ENCODE data around the gene LSAMP. TPM values are rescaled to one million over a fixed set of nuclear protein-coding genes. Genes with fewer than 3 reads are reported as not detected.

LSAMP gene
- total and polyA plus RNA-seq, 2 of the 4 experiments (the other 2 are of a cell fraction): 7.9 to 8.0 TPM

DNA sequence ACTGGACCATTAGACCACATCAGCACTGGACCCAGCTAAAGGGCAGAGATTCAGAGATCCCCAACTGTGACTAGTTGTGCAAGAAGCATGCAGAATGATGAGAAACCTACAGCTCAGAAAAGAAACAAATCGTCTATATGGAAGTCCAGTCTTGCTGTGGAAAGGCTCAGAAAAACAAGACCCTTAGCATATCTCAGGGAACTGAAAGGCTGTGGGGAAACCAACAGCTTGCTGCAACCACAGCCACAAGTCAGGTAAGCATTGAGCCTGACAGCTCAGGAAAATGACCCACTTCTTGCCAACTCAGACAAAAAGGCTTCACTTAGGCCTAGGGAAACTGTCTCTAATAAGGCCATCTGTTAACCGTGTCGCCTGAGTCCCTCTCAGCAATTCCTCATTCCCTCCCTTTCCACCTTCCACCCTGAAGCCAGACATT, 145.6 kb downstream of the LSAMP start:
- TF ChIP-seq POLR2A (IDR thresholded peaks at IDR 0.05; ENCODE audit: low read depth, low read length): no peak
- Histone ChIP-seq H3K9me3 (ENCODE audit: control insufficient read depth, insufficient read depth, low read length) (no peaks in the 10 kb centered on the region), H3K18ac (ENCODE audit: low read depth, low read length) (no peak overlapping the region), H3K14ac (replicated peaks; ENCODE audit: low read depth, low read length) (no peak overlapping the region), H2BK20ac (ENCODE audit: low read depth, low read length) (no peak overlapping the region), H2AFZ (replicated peaks; ENCODE audit: low read length, poor library complexity) (no peak overlapping the region), H3K27ac (ENCODE audit: insufficient read depth, low read length) (no peak overlapping the region), H3K23ac (ENCODE audit: low read depth, low read length) (no peak overlapping the region), H3K4ac (ENCODE audit: low read depth, low read length) (no peak overlapping the region), H3K4me2 (ENCODE audit: low read depth, low read length) (no peak overlapping the region), H4K20me1 (ENCODE audit: insufficient read depth, low read length) (no peaks in the 10 kb centered on the region), H3K27me3 (ENCODE audit: control insufficient read depth, insufficient read depth, low read length) (no peaks in the 10 kb centered on the region), H3K36me3 (ENCODE audit: control insufficient read depth, insufficient read depth, low read length) (no peaks in the 10 kb centered on the region), H3K4me3 (ENCODE audit: insufficient read depth, low read depth, low read length) (no peak overlapping the region), H2BK120ac (ENCODE audit: low read depth, low read length) (no peak overlapping the region), H4K91ac (ENCODE audit: insufficient read depth, low read depth, low read length) (no peak overlapping the region), H2AK9ac (replicated peaks; ENCODE audit: low read depth, low read length, poor library complexity) (no peak overlapping the region), H4K8ac (ENCODE audit: low read depth in 2 of 2, low read length in 2 of 2) (no peak overlapping the region), H3K9me1 (ENCODE audit: insufficient read depth, low read length) (no peaks in the 10 kb centered on the region), H4K5ac (ENCODE audit: low read depth, low read length) (no peak overlapping the region), H2BK5ac (ENCODE audit: low read depth, low read length, poor library complexity, severe bottlenecking) (no peak overlapping the region), H3K9ac (ENCODE audit: low read depth, low read length) (no peak overlapping the region), H2AK5ac (ENCODE audit: low read depth, low read length) (no peak overlapping the region), H3K4me1 (ENCODE audit: control insufficient read depth, insufficient read depth, low read length) (peaks cover 3% of the 10 kb centered on the region; the same call in 1 of the 2 replicates), H2BK15ac (ENCODE audit: low read depth, low read length) (no peak overlapping the region), H3K56ac (ENCODE audit: extremely low read depth, insufficient read depth, low read length) (no peak overlapping the region), H3K79me1 (ENCODE audit: low read depth in 1 of 2, low read length in 2 of 2) (no peaks in the 10 kb centered on the region)
- ChIA-PET CTCF (no interaction called here), POLR2A (ENCODE audit: unreplicated experiment) (no interaction called here)
- WGBS, 2 experiments (ENCODE audit: extremely low coverage in 2 of 2, insufficient read length in 1 of 2): no CpG with 5 or more reads among the region's 3 CpGs
- dilution Hi-C loops (cut with HindIII; ENCODE audit: low sequenced_read_pairs, unreplicated experiment) (no loop called here), intact Hi-C loops (cut with micrococcal nuclease) (no loop called here), in situ Hi-C loops (cut with MboI; ENCODE audit: low sequenced_read_pairs) (no loop called here)
- DNase-seq: no peak
- no TSS peak for BruUV-seq (replicated peaks)
- ATAC-seq (ENCODE audit: low read depth): no peak
